ENCODE measurements around the gene SYT12. TPM values are rescaled to one million over a fixed set of nuclear protein-coding genes. Genes with fewer than 3 reads are reported as not detected.

Gene SYT12
- total RNA-seq, 1 donor from 2014 or later, result not detected

DNA sequence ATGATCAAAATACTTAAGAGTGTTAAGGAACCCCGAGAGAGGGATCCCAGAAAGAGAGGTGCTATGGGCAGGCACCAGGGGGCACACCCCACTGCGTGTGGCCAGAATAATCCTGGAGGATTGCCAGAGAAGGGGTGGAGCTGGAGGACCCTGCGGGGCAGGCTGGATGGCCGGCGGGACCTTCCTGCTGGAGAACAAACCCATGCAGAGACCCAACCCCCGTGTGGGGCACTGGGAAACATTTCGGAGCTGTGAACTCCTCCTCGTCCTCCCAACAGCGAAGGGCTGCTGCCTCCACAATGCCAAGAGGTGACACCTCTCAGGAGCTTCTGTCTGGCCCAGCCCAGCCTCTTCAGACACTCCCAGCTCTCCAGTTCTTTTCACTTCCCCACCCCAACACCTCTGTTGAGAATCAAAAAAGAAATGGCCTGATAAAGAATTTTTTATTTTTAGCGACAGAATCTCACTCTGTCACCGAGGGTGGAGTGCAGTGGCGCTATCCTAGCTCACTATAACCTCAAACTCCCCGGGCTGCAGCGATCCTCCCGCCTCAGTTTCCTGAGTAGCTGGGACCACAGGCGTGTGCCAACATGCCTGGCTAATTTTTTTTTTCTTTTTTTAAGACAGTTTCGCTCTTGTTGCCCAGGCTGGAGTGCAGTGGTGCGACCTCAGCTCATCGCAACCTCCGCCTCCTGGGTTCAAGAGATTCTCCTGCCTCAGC, 59.3 kb downstream of the SYT12 start:
- H3K27ac ChIP-seq (ENCODE audit: low read depth, low read length), result no peak overlapping the region
- no peak overlapping the region for H3K9ac ChIP-seq (ENCODE audit: low read depth in 1 of 3, low read length in 3 of 3)
- no peaks in the 10 kb centered on the region for H3K36me3 ChIP-seq (ENCODE audit: control insufficient read depth in 3 of 3, insufficient read depth in 3 of 3, low read length in 3 of 3)
- H3K27me3 ChIP-seq (ENCODE audit: control insufficient read depth in 3 of 3, insufficient read depth in 3 of 3, low read length in 3 of 3), result peaks cover 0 to 5% (median 0%) of the 10 kb centered on the region in 3 donors
- H3K4me3 ChIP-seq (ENCODE audit: low read length in 3 of 3), result no peak overlapping the region
- H3K9me3 ChIP-seq (ENCODE audit: control insufficient read depth in 3 of 3, low read length in 3 of 3), result no peaks in the 10 kb centered on the region
- H3K4me1 ChIP-seq (ENCODE audit: control insufficient read depth in 3 of 3, insufficient read depth in 3 of 3, low read length in 3 of 3), result peaks cover 0 to 6% (median 3%) of the 10 kb centered on the region in 3 donors

DNA sequence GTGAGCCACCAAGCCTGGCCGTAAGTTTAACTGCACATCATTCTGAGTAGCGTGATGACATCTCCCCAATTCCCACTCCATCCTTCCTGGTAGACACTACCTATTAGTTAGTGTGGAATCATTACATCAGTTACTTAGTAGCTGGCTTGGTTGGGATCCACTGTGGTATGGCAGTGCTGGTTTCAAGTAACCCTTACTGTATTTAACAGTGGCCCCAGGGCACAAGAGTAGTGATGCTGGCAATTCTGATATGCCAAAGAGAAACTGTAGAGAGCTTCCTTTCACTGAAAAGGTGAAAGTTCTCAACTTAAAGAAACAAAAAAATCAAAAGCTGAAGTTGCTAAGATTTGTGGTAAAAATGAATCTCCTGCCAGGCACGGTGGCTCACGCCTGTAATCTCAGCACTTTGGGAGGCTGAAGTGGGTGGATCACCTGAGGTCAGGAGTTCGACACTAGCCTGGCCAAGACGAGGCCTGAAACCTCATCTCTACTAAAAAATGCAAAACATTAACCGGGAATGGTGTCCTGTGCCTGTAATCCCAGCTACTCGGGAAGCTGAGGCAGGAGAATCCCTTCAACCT, 60.9 kb downstream of the SYT12 start:
- Histone ChIP-seq H3K27me3 (ENCODE audit: control insufficient read depth in 3 of 3, insufficient read depth in 3 of 3, low read length in 3 of 3) (no peaks in the 10 kb centered on the region), H3K9ac (ENCODE audit: low read depth in 1 of 3, low read length in 3 of 3) (no peak overlapping the region), H3K27ac (ENCODE audit: low read depth, low read length) (no peak overlapping the region), H3K4me1 (ENCODE audit: control insufficient read depth in 3 of 3, insufficient read depth in 3 of 3, low read length in 3 of 3) (peaks cover 0 to 6% (median 3%) of the 10 kb centered on the region in 3 donors), H3K36me3 (ENCODE audit: control insufficient read depth in 3 of 3, insufficient read depth in 3 of 3, low read length in 3 of 3) (no peaks in the 10 kb centered on the region), H3K9me3 (ENCODE audit: control insufficient read depth in 3 of 3, low read length in 3 of 3) (no peaks in the 10 kb centered on the region), H3K4me3 (ENCODE audit: low read length in 3 of 3) (no peak overlapping the region)

DNA sequence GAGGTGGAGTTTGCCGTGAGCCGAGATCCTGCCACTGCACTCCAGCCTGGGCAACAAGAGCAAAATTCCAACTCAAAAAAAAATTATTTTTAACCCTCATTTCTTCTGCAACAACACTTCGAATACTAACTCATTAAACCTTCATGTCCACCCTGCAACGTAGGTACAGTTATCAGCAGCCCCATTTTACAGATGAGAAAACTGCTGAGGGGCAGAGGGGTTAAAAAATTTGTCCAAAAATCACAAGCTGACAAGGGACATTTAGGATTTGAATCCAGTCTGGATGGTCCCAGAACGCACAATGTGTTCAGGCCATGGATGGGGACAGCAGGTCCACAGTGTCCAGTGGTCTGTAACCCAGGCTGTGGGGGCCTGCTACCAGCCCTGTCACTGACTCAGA, 62.7 kb downstream of the SYT12 start:
- Histone ChIP-seq H3K9ac (ENCODE audit: low read depth in 1 of 3, low read length in 3 of 3) (no peak overlapping the region), H3K4me1 (ENCODE audit: control insufficient read depth in 3 of 3, insufficient read depth in 3 of 3, low read length in 3 of 3) (peaks cover 0 to 6% (median 3%) of the 10 kb centered on the region in 3 donors), H3K4me3 (ENCODE audit: low read length in 3 of 3) (no peak overlapping the region), H3K27ac (ENCODE audit: low read depth, low read length) (no peak overlapping the region), H3K9me3 (ENCODE audit: control insufficient read depth in 3 of 3, low read length in 3 of 3) (no peaks in the 10 kb centered on the region), H3K36me3 (ENCODE audit: control insufficient read depth in 3 of 3, insufficient read depth in 3 of 3, low read length in 3 of 3) (no peaks in the 10 kb centered on the region), H3K27me3 (ENCODE audit: control insufficient read depth in 3 of 3, insufficient read depth in 3 of 3, low read length in 3 of 3) (no peaks in the 10 kb centered on the region)

DNA sequence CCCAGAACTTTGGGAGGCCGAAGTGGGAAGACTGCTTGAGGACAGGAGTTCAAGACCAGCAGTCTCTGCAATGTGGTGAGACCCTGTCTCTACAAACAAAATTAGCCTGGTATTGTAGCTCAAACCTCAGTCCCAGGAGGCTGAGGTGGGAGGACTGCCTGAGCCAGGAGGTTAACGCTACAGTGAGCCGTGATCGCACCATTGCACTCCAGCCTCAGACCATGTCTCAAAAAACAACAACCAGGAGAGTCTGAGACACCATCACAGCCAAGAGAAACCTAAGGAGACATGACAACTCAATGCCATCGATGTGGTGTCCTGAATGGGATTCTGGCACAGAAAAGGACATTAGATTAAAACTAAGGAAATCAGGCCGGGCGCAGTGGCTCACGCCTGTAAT, 67.8 kb downstream of the SYT12 start:
- Histone ChIP-seq H3K4me3 (ENCODE audit: low read length in 3 of 3) (no peak overlapping the region), H3K27me3 (ENCODE audit: control insufficient read depth in 3 of 3, insufficient read depth in 3 of 3, low read length in 3 of 3) (peaks cover 0 to 10% (median 4%) of the 10 kb centered on the region in 3 donors), H3K9me3 (ENCODE audit: control insufficient read depth in 3 of 3, low read length in 3 of 3) (no peaks in the 10 kb centered on the region), H3K36me3 (ENCODE audit: control insufficient read depth in 3 of 3, insufficient read depth in 3 of 3, low read length in 3 of 3) (no peaks in the 10 kb centered on the region), H3K27ac (ENCODE audit: low read depth, low read length) (no peak overlapping the region), H3K4me1 (ENCODE audit: control insufficient read depth in 3 of 3, insufficient read depth in 3 of 3, low read length in 3 of 3) (no peaks in the 10 kb centered on the region), H3K9ac (ENCODE audit: low read depth in 1 of 3, low read length in 3 of 3) (no peak overlapping the region)

DNA sequence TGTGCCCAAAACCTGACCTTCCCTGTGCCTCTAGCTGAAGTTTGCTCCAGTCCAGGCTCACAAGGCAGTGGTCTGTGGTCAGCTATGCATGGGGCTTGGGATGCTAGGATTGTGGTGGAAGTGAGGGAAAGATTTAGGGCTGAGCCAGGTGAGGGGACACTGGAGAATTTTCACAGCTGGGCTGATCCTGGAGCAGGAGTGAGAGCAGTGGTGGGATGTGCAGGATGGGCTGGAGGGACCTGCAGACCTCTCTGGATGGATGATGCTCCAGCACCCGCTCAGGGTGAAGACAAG, 72.2 kb downstream of the SYT12 start:
- Histone ChIP-seq H3K27ac (ENCODE audit: low read depth, low read length) (no peak overlapping the region), H3K9ac (ENCODE audit: low read depth in 1 of 3, low read length in 3 of 3) (no peak overlapping the region), H3K36me3 (ENCODE audit: control insufficient read depth in 3 of 3, insufficient read depth in 3 of 3, low read length in 3 of 3) (no peaks in the 10 kb centered on the region), H3K4me1 (ENCODE audit: control insufficient read depth in 3 of 3, insufficient read depth in 3 of 3, low read length in 3 of 3) (no peaks in the 10 kb centered on the region), H3K27me3 (ENCODE audit: control insufficient read depth in 3 of 3, insufficient read depth in 3 of 3, low read length in 3 of 3) (peaks cover 0 to 10% (median 4%) of the 10 kb centered on the region in 3 donors), H3K9me3 (ENCODE audit: control insufficient read depth in 3 of 3, low read length in 3 of 3) (no peaks in the 10 kb centered on the region), H3K4me3 (ENCODE audit: low read length in 3 of 3) (no peak overlapping the region)

DNA sequence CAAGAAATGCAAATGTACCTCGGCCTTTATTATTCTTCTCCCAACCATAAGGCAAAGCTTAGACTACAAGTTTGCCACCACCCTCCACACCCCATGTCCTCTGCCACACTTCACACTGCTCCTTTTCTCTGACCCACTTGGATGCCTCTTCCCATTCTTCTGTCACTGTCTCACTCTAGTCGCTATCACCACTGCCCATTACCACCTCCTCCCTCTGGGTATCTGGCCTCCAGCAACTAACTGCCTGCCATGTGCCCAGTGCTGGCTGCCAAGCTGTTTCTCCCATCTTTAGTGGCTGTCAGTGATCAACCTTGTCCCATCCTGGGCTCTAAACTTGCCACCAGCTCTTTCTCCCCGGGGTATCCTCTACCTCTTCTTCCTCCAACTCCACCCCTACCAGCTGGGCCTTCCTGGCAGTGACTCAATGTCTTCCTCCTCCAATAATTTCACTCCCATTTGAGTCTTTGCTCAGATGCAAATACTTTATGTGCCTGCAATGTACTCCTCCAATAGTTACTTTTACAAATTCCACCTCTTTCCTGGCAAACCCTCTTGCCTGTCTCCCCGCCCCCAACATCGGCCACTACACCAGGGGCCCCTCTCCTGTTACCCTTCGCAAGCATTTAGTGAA, 76.0 kb downstream of the SYT12 start:
- Histone ChIP-seq H3K27ac (ENCODE audit: low read depth, low read length) (no peak overlapping the region), H3K9ac (ENCODE audit: low read depth in 1 of 3, low read length in 3 of 3) (no peak overlapping the region), H3K9me3 (ENCODE audit: control insufficient read depth in 3 of 3, low read length in 3 of 3) (no peaks in the 10 kb centered on the region), H3K4me3 (ENCODE audit: low read length in 3 of 3) (no peak overlapping the region), H3K27me3 (ENCODE audit: control insufficient read depth in 3 of 3, insufficient read depth in 3 of 3, low read length in 3 of 3) (peaks cover 0 to 6% (median 4%) of the 10 kb centered on the region in 3 donors), H3K4me1 (ENCODE audit: control insufficient read depth in 3 of 3, insufficient read depth in 3 of 3, low read length in 3 of 3) (no peaks in the 10 kb centered on the region), H3K36me3 (ENCODE audit: control insufficient read depth in 3 of 3, insufficient read depth in 3 of 3, low read length in 3 of 3) (no peaks in the 10 kb centered on the region)

DNA sequence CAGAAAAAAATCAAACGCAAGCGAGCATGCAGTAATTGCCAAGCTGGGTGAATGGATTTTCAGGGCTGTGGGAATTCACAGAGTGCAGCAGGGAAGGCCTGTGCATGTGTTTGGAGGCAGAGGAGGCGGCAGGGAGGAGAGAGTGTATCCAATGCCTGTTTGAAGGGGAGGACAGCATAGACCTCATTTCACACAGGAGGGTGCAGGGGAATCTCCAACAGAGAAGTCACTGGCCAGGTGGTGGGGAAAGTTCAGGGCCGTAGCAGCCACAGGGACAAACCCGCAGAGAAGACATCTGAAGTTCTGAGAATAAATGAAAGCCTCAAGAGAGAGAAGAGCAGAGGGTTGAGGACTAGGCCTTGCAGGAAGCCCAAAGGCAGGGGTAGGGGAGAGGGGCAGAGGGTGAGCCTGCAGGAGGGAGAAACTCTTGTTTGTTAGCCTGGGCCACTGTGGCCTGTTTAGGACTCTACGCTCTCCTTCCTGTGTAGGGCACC, 76.9 kb downstream of the SYT12 start:
- no peaks in the 10 kb centered on the region for H3K4me1 ChIP-seq (ENCODE audit: control insufficient read depth in 3 of 3, insufficient read depth in 3 of 3, low read length in 3 of 3)
- no peaks in the 10 kb centered on the region for H3K36me3 ChIP-seq (ENCODE audit: control insufficient read depth in 3 of 3, insufficient read depth in 3 of 3, low read length in 3 of 3)
- no peak overlapping the region for H3K9ac ChIP-seq (ENCODE audit: low read depth in 1 of 3, low read length in 3 of 3)
- no peak overlapping the region for H3K4me3 ChIP-seq (ENCODE audit: low read length in 3 of 3)
- no peaks in the 10 kb centered on the region for H3K9me3 ChIP-seq (ENCODE audit: control insufficient read depth in 3 of 3, low read length in 3 of 3)
- no peak overlapping the region for H3K27ac ChIP-seq (ENCODE audit: low read depth, low read length)
- H3K27me3 ChIP-seq (ENCODE audit: control insufficient read depth in 3 of 3, insufficient read depth in 3 of 3, low read length in 3 of 3), result peaks cover 0 to 6% (median 4%) of the 10 kb centered on the region in 3 donors

Other genes starting within 250 kb of the SYT12 start
- gene RCE1, start 179.7 kb upstream of the SYT12 start, total RNA-seq, result 14.1 TPM
- 12.0 TPM for gene LRFN4, start 166.1 kb upstream of the SYT12 start, total RNA-seq
- 45.9 TPM for gene PC, start 64.8 kb upstream of the SYT12 start, total RNA-seq
- gene C11orf86, start 47.8 kb upstream of the SYT12 start, total RNA-seq, result not detected
- gene RHOD, start 33.7 kb downstream of the SYT12 start, total RNA-seq, result 7.8 TPM
- 43.8 TPM for gene KDM2A, start 96.1 kb downstream of the SYT12 start, total RNA-seq
- 27.7 TPM for gene GRK2, start 243.3 kb downstream of the SYT12 start, total RNA-seq